VCaP (cell line): ENCODE data around the gene GPSM1.
"Not testable (repeated sequence)": the region's sequence is repeated elsewhere in the genome, so short reads cannot be mapped to it uniquely, and the experiment has no call there.

Experiments used
- H3K27ac ChIP-seq: fragments of 450-650 bp; 2 replicates; pipeline ENCODE4 v1.5.1; 2017
- CTCF ChIP-seq: fragments of 450-650 bp; conservative IDR thresholded peaks from 2 replicates; pipeline ENCODE4 v1.5.1; 2017; ENCODE audit warnings: mild to moderate bottlenecking, moderate library complexity

GPSM1 gene

GRCh38 chr9:136347472-136348256, 20.3 kb downstream of the GPSM1 start:
- no peak for TF ChIP-seq CTCF
- peak overlapping the region; percentile 31; the same call in 1 of the 2 replicates for H3K27ac ChIP-seq

GRCh38 chr9:136348691-136349090, 21.4 kb downstream of the GPSM1 start:
- TF ChIP-seq CTCF, result no peak
- H3K27ac ChIP-seq, result no peak overlapping the region

- TF ChIP-seq CTCF, result no peak
Observed at GRCh38 chr9:136349546-136349945, 22.2 kb downstream of the GPSM1 start.

GRCh38 chr9:136351252-136351800, 24.0 kb downstream of the GPSM1 start:
- no peak overlapping the region for H3K27ac ChIP-seq
- no peak for TF ChIP-seq CTCF

More at GRCh38 chr9:136349546-136349945, 22.2 kb downstream of the GPSM1 start:
- no peak overlapping the region for H3K27ac ChIP-seq

GRCh38 chr9:136351868-136352267, 24.5 kb downstream of the GPSM1 start:
- H3K27ac ChIP-seq, result not testable (repeated sequence)

- no peak for TF ChIP-seq CTCF
- no peak overlapping the region for H3K27ac ChIP-seq
Observed at GRCh38 chr9:136352682-136353081, 25.3 kb downstream of the GPSM1 start.

GRCh38 chr9:136353088-136353487, 25.7 kb downstream of the GPSM1 start:
- no peak overlapping the region for H3K27ac ChIP-seq
- TF ChIP-seq CTCF, result no peak
